Neutrophil (primary cell): ENCODE measurements around the gene SLC28A1.

Experiments
- H3K27ac ChIP-seq: fragments of 200-600 bp; sonication (generic); 2 replicates; pipeline ENCODE4 v1.5.1; 2016; ENCODE audit warnings: mild to moderate bottlenecking, moderate library complexity
- H3K27me3 ChIP-seq: fragments of 200-600 bp; sonication (generic); 2 replicates; pipeline ENCODE4 v1.6.0; 2016; ENCODE audit warnings: mild to moderate bottlenecking
- H3K36me3 ChIP-seq: fragments of 200-600 bp; sonication (generic); 2 replicates; pipeline ENCODE4 v1.5.1; 2017
- H3K4me1 ChIP-seq, 2 experiments: fragments of 200-600 bp in 1 of 2; sonication (generic) in 1 of 2; 1 replicate in 1 of 2; 2 replicates in 1 of 2; pipeline versions ENCODE4 v1.5.1 to v1.6.1; 2013 to 2016; ENCODE audit warnings: low read depth in 1 of 2, low read length in 1 of 2, mild to moderate bottlenecking in 1 of 2, moderate library complexity in 1 of 2; ENCODE audit not compliant: control insufficient read depth in 1 of 2, insufficient read depth in 1 of 2
- H3K4me3 ChIP-seq, 2 experiments: fragments of 200-600 bp in 1 of 2; sonication (generic) in 1 of 2; 1 replicate in 1 of 2; 2 replicates in 1 of 2; pipeline ENCODE4 v1.5.1; 2013 to 2016; ENCODE audit warnings: low read depth in 1 of 2, low read length in 1 of 2, mild to moderate bottlenecking in 1 of 2, moderate library complexity in 1 of 2
- H3K9me3 ChIP-seq: fragments of 200-600 bp; sonication (generic); 2 replicates; pipeline ENCODE4 v1.5.1; 2016
- CTCF ChIP-seq: fragments of 200-600 bp; sonication (generic); IDR thresholded peaks from 2 replicates; pipeline ENCODE4 v1.5.1; 2016; ENCODE audit warnings: antibody characterized with exemption

SLC28A1 gene

GRCh38 chr15:84898761-84899160 is 14.3 kb downstream of the SLC28A1 start:
- Histone ChIP-seq H3K27ac (no peak overlapping the region), H3K36me3 (no peaks in the 10 kb centered on the region), H3K9me3 (no peaks in the 10 kb centered on the region), H3K4me3 (no peak overlapping the region), H3K4me1 (no peaks in the 10 kb centered on the region), H3K27me3 (no peaks in the 10 kb centered on the region)
- TF ChIP-seq CTCF: no peak

GRCh38 chr15:84899750-84900149 is 15.3 kb downstream of the SLC28A1 start:
- no peak overlapping the region for H3K4me3 ChIP-seq
- H3K36me3 ChIP-seq: no peaks in the 10 kb centered on the region
- no peaks in the 10 kb centered on the region for H3K4me1 ChIP-seq
- no peak for TF ChIP-seq CTCF
- H3K9me3 ChIP-seq: no peaks in the 10 kb centered on the region
- no peaks in the 10 kb centered on the region for H3K27me3 ChIP-seq
- H3K27ac ChIP-seq: no peak overlapping the region

- Histone ChIP-seq H3K9me3 (no peaks in the 10 kb centered on the region), H3K4me3 (no peak overlapping the region), H3K27ac (no peak overlapping the region), H3K27me3 (no peaks in the 10 kb centered on the region), H3K36me3 (no peaks in the 10 kb centered on the region), H3K4me1 (no peaks in the 10 kb centered on the region)
- TF ChIP-seq CTCF: no peak
Observed at GRCh38 chr15:84901540-84901939, 17.1 kb downstream of the SLC28A1 start.

- Histone ChIP-seq H3K4me1 (no peaks in the 10 kb centered on the region), H3K27me3 (no peaks in the 10 kb centered on the region), H3K27ac (no peak overlapping the region), H3K36me3 (no peaks in the 10 kb centered on the region), H3K4me3 (no peak overlapping the region), H3K9me3 (no peaks in the 10 kb centered on the region)
- no peak for TF ChIP-seq CTCF
Observed at GRCh38 chr15:84903751-84904150, 19.3 kb downstream of the SLC28A1 start.

- Histone ChIP-seq H3K27me3 (no peaks in the 10 kb centered on the region), H3K27ac (no peak overlapping the region)
Observed at GRCh38 chr15:84904419-84904818, 20.0 kb downstream of the SLC28A1 start.

More at GRCh38 chr15:84904419-84904818, 20.0 kb downstream of the SLC28A1 start:
- no peak overlapping the region for H3K4me3 ChIP-seq
- no peaks in the 10 kb centered on the region for H3K9me3 ChIP-seq
- TF ChIP-seq CTCF: no peak
- H3K4me1 ChIP-seq: no peaks in the 10 kb centered on the region
- no peaks in the 10 kb centered on the region for H3K36me3 ChIP-seq
